Stimulated activated CD4-positive, alpha-beta T cell treated with anti-CD3 and anti-CD28 coated beads, Interleukin-12 subunit alpha, Interleukin-12 subunit beta, amount 100 ng/mL, for 48 hours (primary cell): ENCODE measurements around the gene CASP10.
A peak's percentile ranks its signal among the peaks of the same experiment; 100 is the strongest.

ENCODE experiments used
- DNase-seq, 3 donors: peaks; one replicate each; pipeline ENCODE4 v3.0.0-alpha.2; 2020; ENCODE audit warnings: low read depth in 2 of 3, low spot score in 1 of 3

Gene CASP10

GRCh38 chr2:201257956-201258665 is 75.2 kb downstream of the CASP10 start:
- peak; percentile 87 to 89 (median 87) for DNase-seq

DNA sequence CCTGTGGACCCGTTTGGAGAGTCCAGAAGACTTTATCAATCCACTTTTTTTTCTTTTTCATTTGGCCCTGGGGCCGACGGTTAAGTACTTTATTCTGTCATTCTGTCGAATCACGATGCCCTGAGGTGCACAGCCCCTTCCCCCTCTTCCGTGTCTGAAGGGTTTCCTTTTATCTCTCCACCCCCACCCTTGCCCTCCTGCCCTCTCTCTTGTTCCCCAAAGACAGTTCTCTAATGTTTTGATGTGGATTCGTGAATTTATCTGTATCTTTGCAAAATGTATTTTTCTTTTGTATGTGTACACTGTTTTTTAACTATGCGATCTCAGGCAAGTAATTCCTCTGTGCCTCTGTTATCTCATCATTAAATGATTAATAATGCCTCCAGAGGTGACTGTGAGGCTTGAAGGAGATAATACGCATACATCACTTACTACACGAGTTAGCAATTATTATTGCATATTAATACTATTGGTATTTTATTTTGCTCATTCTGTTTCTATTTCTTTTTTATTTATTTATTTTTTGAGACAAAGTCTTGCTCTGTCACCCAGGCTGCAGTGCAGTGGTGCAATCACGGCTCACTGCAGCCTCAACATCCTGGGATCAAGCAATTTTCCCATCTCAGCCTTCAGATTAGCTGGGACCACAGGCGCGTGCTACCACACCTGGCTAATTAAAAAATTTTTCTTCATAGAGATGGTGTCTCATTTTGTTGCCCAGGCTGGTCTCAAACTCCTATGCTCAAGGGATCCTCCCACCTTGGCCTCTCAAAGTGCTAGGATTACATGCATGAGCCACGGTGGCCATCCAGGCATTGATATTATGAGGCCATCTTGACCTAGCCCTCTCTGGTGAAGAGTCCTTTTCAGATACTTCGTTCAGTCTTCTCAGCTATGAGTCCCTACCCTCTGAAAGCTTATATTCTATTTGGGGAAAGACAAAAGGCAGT is 76.0 kb downstream of the CASP10 start:
- no peak for DNase-seq

DNA sequence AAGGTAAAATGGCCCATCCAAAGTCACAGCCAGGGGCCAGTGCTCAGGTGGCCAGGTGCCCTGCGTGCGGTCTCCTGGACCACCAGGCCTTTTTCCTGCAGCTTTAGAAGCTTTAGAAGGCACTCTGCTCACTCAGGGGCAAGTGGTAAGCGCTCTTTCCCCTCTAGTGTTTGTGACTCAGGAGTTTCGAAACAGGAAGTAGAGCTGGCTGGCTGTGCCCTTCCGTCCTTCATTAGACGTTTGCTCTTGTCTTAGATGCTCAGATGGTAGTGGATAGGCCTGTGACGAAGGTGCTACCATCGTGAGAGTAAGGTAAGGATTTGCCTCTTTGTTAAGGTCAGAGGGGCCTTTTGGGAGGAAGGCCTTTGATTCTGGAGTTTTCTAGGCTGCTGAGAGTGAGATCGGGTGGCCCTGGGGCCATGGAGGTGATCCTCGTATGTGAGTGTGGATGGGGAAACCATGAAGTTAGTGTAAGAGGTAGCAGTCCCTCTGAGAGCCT is 77.4 kb downstream of the CASP10 start, which contains the start of gene CASP8:
TSS of gene CASP8 (plus strand) at position 235 of the 499 bp plus-strand sequence. CDS start 5,951 bp downstream, outside the sequence.
- DNase-seq: peak; percentile 40 to 51 (median 50)

GRCh38 chr2:201261471-201261870 is 78.5 kb downstream of the CASP10 start:
- peak; percentile 33 to 40 (median 38) for DNase-seq

- no peak for DNase-seq
Observed at GRCh38 chr2:201261906-201262305, 79.0 kb downstream of the CASP10 start.

- no peak for DNase-seq
Observed at GRCh38 chr2:201262718-201263117, 79.8 kb downstream of the CASP10 start.

DNA sequence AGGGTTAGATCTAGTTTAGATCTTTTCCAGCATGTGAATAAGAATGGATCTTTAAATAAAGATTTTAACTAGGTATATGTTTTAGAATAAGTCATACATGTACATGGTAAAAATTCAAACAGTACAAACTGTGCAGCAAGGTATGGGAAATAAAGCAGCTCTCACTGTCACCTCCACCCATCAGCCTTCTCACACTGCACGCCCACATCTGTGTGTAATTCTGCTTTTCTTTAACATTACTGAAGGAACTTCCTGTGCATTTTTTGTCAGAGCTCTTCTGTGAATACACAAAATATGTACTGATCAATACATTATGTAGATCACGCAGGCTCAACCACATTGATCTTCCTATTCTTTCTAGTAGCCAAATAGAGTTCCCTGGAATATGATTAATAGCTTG is 80.8 kb downstream of the CASP10 start:
- no peak for DNase-seq

DNA sequence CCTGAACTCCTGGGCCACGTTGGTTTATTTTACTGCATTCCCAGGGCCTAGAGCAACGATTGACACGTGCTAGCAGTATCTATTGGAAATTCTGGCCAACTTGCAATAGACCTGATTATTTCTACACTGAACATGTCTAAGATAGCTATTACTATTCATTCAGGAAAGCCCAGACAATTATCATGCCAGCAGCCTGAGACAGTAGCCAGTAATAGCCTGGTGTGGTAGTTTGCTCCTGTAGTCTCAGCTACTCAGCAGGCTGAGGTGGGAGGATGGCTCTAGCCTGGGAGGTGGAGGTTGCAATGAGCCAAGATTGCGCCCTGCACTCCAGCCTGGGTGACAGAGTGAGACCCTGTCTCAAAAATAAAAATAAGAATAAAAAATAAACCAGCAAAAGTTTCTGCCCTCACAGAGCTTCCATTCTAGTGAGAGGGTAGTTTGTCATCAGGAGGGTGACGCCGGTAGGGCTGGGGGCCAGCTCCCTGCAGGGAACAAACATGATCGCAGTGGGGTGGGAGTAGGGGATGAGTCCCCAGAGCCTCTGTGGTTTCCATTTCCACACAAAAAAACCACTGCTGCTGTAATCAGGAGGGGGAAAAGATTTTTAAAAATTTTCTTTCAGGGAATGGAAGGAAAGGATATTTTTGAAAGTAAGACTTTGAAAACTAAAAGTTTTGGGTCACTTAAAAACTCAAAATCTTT is 81.7 kb downstream of the CASP10 start:
- DNase-seq: no peak

- no peak for DNase-seq
Observed at GRCh38 chr2:201266629-201267028, 83.7 kb downstream of the CASP10 start.

GRCh38 chr2:201267278-201268030 is 84.5 kb downstream of the CASP10 start:
- no peak for DNase-seq

DNA sequence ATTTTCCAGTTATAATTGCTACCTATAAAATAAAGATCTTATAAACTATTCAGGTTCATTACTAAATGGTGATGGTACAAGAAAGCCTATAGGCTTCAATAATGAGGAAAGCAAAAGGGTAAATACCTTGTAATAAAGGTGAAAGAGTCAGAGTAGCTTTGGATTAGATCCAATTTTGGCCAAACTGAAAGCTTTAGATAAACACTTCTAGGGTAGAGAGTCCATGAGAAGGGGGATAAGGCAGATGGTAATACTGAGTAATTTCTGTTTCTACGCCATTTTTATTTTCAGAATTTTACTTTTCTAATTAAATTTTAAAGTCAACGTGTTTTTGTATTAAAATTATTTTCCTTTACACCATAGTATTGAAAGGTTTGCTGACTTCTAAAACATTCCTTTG is 86.8 kb downstream of the CASP10 start:
- no peak for DNase-seq

DNA sequence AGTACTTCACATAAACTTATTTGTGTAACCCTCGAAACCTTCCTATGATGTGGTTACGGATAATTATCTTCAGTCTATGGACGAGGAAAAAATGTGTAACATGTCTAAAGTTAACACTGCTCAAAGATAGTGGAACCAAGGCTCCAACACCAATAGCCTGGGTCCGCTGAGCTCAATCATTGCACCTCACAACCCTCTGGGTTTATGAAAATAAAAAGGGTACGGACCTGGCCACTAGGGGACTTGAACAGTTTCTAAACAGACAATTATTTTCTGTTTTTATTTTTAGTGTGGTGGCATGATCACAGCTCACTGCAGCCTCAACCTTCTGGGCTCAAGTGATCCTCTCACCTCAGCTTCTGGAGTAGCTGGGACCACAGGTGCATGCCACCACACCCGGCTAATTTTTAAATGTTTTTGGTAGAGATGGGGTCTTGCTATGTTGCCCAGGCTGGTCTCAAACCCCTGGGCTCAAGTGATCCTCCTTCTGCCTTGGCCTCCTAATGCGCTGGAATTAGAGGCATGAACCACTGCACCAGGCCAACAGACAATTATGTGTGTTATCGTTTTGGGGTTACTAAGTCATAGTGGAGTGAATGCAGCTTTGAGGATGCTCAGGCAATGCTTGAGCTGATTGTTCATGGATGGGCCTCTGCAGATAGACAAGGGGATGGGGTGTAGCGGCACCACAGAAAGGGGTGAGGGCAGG is 87.5 kb downstream of the CASP10 start:
- no peak for DNase-seq

GRCh38 chr2:201271917-201272316 is 89.0 kb downstream of the CASP10 start:
- DNase-seq: no peak

DNA sequence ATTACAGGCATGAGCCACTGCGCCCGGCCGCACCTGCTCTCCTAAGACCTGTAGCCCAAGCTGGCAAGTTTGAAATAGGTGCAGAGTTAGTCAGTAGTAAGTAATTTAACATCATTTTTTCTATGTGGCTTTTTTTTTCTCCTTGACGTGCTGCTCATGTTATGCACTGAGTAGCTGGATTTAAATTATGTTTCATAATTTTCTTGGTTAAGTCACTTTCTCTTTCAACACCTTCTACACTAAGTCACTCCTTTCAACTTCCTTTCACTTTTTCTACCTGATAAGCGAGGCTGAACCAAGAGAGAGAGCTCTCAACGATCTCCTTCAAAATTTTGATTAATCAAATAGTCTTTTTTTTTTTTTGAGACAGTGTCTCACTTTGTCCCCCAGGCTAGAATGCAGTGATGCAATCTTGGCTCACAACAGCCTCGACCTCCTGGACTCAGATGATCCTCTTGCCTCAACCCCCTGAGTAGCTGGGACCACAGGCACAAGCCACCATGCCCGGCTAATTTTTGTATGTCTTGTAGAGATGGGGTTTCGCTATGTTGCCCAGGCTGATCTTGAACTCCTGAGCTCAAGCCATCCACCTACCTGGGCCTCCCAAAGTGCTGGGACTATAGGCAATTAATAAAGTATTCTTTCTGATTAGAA is 90.5 kb downstream of the CASP10 start:
- no peak for DNase-seq

DNA sequence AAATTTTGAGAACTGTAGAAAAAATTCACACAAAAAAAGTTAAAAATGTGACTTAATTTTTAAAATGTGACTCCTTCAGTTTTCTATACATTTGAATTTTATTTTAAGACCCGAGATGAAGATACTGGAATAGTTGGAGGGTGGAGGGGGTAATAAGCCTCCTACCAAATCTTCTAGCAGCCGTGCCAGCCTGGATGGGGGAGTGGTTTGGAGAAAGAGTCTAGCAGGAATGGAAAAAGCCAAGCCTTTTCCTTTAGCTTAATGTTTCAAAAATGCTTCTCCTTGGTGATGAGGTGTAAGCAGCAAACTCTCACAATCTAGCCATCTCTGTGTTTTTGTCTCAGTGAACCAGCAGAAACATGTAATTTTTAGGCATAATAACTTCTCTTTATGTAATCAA is 92.1 kb downstream of the CASP10 start:
- DNase-seq: no peak

DNA sequence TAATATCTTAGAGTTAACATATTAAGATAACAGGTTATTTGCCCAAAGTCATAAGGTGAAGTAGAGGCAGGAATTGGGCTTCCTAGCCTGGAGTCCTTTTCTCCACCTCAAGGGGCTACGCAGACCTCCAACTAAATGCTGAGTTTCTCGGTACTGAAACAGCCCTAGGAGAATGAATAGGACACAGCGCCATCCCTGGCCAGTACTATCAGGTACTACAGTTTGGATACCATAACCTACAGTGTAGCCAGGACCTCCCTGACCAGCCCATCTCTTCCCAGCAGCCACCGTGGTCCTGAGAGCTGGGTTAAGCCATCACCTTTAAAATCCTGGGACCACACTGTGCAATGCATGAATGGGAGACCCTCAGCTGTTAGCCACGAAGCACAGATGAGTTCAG is 93.0 kb downstream of the CASP10 start:
- no peak for DNase-seq

DNA sequence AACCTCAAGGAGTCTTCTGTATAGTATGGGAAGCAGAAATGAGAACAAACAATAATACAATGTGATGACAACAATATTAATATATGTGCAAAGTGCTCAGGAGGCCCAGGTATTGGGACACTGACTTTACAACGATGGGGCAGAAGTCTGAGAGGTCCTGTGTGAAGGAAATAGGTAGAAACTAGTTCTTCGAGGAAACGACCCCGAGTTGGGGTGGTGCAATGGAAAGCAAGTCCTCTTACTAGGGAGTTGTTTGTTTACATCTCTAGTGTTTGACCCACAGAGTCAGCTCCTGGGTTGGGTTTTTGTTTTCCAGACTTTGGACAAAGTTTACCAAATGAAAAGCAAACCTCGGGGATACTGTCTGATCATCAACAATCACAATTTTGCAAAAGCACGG is 93.6 kb downstream of the CASP10 start:
- DNase-seq: no peak
